GM13977 (cell line): ENCODE results near the gene SIGLEC9.

Experiments used
- DNase-seq: peaks from one replicate; pipeline ENCODE4 v3.0.0; 2012; ENCODE audit warnings: low spot score
- CTCF ChIP-seq: IDR thresholded peaks from 2 replicates; pipeline ENCODE4 v1.5.1; 2012; ENCODE audit warnings: mild to moderate bottlenecking, control low read depth; ENCODE audit not compliant: insufficient read depth; ENCODE audit errors: extremely low read depth, missing control alignments
- in situ Hi-C: fragments of 300-500 bp; cut with MboI; formaldehyde crosslinking; loops from one replicate; pipeline ENCODE4 v1.12.0; 2022; ENCODE audit warnings: low sequenced_read_pairs, low pct_unique_long_range_greater_than_20kb, mixed read lengths, inconsistent platforms; ENCODE audit not compliant: unreplicated experiment

The SIGLEC9 gene

GRCh38 chr19:51158474-51159129 is 33.9 kb downstream of the SIGLEC9 start:
- DNase-seq, result peak; percentile 51
- TF ChIP-seq CTCF, result peak; percentile 93
- in situ Hi-C loops, result loop anchor here (25.0 kb wide), 1 partner anchor 504 kb away; no protein-coding TSS in a partner anchor

DNA sequence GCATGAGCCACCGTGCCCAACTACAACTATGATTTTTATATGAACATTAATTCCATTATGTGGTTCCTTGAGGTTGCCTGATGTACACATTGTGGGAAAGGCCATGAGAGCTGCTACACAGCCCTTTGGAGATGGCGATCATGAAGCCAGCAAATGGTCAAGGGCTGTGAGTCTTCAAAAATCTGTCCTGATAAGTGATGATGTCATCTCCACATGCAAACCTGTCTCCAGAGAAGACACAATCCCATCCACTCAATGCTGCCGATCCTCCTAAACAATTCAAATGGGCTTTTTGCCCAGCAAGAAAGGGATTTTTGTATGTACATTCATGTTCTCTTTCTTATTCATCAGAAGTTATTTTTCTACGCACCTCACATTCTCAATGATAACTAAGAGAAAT is 35.0 kb downstream of the SIGLEC9 start:
- DNase-seq, result no peak
- in situ Hi-C loops, result loop anchor here (25.0 kb wide), 1 partner anchor 503 kb away; no protein-coding TSS in a partner anchor
- no peak for TF ChIP-seq CTCF

- TF ChIP-seq CTCF, result no peak
- in situ Hi-C loops, result loop anchor here (25.0 kb wide), 1 partner anchor 501 kb away; no protein-coding TSS in a partner anchor
- no peak for DNase-seq
Measured at GRCh38 chr19:51161266-51161665, 36.6 kb downstream of the SIGLEC9 start.

DNA sequence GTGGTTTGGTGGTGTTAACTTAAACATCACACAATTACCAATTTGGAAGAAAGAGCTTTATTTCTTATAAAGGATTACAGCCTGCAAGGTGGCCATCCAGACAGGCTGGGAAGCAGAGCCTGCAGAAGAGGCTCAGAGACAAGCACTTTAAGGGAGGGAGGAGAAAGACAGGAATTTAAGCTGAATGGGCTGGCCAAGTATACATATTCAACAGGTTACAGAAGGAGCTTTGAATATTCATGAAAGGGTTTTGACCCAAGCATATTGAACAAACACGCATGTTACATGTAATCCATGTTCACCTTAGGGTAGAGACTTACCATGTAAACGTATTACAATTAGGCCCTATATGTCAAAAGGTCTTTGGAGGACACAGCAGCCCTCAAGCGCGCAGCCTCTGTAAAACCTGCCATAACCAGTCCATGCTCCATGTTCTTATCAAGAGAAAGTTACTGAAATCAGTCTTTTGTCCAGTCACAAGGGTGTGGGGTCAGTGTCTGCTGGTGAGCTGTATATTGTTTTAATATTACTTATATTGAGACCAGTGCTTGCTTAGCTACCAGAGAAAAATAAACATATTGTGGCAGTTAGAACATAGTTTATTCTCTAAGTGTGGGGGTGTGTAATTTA is 37.3 kb downstream of the SIGLEC9 start:
- TF ChIP-seq CTCF, result no peak
- in situ Hi-C loops, result loop anchor here (25.0 kb wide), 1 partner anchor 500 kb away; no protein-coding TSS in a partner anchor
- DNase-seq, result no peak

GRCh38 chr19:51163257-51163656 is 38.6 kb downstream of the SIGLEC9 start:
- DNase-seq, result no peak
- TF ChIP-seq CTCF, result no peak
- in situ Hi-C loops, result loop anchor here (25.0 kb wide), 1 partner anchor 499 kb away; no protein-coding TSS in a partner anchor

DNA sequence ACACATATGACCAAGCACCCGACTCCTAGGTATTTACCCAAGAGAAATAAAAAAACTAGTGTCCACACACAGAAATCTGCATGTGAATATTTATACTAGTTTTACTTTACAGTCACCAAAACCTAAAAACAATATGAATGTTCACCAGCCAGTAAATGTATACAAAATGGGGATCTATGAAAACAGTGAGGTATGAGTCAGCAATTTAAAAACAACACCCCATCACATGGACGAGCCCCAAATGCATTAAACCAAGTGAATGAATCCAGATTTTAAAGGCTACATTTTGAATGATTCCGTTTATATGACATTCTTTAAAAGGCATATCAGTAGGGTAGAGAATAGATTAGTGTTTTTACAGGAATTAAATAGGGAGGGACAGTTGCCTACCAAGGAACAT is 39.5 kb downstream of the SIGLEC9 start:
- in situ Hi-C loops, result loop anchor here (25.0 kb wide), 1 partner anchor 498 kb away; no protein-coding TSS in a partner anchor
- no peak for DNase-seq
- no peak for TF ChIP-seq CTCF
